NCI-H2081 (cell line): Measurements from ENCODE around the gene HTRA3.

Experiments
- DNase-seq, 2 experiments: peaks; one replicate each; lab custom pipeline; 2025; lab: John Stamatoyannopoulos, UW

Gene HTRA3

DNA sequence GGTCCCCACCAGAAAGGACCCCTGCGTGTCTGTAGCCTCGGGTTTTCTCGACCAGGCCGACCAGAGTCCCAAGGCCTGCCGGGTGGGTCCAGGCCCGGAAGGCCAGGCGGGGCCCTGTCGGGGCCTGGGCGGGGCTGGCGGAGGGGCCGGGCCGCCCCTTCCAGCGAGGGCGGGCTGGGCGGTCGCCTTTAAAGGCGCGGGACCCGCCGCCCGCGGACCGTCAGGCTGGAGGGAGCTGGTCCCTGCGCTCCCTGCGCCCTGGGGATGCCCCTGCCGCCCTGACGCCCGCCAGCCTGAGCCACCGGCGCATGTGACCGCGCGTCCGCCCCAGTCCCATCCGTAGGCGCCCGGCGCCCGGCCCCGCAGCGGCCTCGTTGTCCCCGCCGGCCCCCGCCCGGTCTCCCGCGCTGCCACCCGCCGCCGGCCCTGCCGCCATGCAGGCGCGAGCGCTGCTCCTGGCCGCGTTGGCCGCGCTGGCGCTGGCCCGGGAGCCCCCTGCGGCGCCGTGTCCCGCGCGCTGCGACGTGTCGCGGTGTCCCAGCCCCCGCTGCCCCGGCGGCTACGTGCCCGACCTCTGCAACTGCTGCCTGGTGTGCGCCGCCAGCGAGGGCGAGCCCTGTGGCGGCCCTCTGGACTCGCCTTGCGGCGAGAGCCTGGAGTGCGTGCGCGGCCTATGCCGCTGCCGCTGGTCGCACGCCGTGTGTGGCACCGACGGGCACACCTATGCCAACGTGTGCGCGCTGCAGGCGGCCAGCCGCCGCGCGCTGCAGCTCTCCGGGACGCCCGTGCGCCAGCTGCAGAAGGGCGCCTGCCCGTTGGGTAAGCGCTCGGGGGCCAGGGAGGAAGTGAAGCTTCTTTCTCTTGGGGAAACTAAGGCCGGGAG is at the start of gene HTRA3:
HTRA3 (plus strand) TSS at position 220 of the 883 bp plus-strand sequence; CDS start at position 435, 215 bp downstream.
- peak in 1 of 2 experiments; percentile 19 for DNase-seq

- no peak for DNase-seq
Measured at GRCh38 chr4:8220661-8221450, 48.7 kb upstream of the HTRA3 start.

DNA sequence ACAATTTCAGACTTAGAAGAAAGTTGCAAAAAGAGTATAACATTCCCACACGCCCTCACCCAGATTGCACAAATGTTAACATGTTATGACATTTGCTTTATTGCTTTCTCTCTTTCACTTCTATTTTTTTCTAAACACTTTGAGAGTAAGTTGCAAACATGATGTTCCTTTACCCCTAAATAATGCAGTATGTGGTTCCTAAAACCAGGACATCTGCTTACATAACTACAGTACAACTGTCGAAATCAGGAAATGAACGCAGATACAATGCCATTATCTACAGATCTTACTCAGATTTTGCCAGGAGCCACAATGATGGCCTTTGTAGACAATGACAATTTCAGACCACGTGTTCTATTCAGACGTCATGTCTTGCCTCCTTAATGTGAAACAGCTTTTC is 48.1 kb upstream of the HTRA3 start:
- DNase-seq, result no peak

DNA sequence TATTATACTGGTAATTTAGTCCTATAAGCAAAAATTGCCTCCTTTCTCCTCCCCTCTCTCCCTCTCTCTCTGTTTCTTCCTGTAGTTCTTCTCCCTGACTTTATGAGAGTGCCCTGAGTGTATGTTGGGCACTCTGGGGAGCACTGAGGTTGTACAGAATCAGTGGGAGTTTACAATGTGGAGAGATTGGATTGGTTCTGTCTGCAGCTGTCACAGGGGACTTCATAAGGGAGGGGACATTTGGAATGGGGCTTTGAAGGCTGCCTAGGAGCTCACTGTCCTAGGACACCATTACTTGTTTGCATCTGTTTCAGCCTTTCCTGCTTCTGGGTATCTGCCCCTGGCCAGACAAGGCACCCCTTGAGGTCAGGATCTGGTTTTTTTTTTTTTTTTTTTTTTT is 47.6 kb upstream of the HTRA3 start:
- DNase-seq, result no peak

GRCh38 chr4:8222609-8223388 is 46.8 kb upstream of the HTRA3 start:
- DNase-seq, result no peak

- no peak for DNase-seq
Measured at GRCh38 chr4:8224267-8224974, 45.1 kb upstream of the HTRA3 start.

DNA sequence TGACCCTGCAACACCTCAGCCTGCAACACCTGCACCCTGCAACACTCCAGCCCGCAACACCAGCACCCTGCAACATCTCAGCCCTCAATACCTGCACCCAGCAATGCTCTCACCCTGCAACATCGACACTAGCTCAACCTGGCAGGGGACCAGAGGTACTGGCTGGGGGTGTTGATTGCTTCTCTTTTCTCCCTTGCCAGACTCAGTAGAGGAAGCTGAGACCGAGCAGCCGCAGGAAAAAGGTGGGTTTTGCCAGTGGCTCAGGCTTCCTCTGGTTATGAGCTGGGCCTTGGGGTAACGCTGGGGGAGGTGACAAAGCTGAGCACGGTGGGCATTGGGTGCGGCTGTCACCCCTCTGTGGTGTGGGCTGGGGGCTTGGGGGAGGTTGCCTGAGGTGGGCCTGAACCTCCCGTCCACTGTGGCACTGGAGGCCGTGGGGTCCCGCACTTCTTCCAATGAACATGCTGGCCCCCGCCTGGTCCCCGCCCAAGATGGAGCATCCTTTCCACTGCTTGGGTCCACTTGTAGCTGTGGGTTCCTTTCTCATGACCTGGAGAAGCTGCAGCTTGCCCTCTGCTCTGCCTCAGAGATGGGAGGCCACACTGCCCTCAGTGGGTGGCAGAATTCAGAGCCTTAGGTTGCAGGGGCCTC is 44.5 kb upstream of the HTRA3 start:
- DNase-seq, result peak in 1 of 2 experiments; percentile 32

GRCh38 chr4:8225706-8226443 is 43.7 kb upstream of the HTRA3 start:
- DNase-seq, result peak; percentile 80 to 91

DNA sequence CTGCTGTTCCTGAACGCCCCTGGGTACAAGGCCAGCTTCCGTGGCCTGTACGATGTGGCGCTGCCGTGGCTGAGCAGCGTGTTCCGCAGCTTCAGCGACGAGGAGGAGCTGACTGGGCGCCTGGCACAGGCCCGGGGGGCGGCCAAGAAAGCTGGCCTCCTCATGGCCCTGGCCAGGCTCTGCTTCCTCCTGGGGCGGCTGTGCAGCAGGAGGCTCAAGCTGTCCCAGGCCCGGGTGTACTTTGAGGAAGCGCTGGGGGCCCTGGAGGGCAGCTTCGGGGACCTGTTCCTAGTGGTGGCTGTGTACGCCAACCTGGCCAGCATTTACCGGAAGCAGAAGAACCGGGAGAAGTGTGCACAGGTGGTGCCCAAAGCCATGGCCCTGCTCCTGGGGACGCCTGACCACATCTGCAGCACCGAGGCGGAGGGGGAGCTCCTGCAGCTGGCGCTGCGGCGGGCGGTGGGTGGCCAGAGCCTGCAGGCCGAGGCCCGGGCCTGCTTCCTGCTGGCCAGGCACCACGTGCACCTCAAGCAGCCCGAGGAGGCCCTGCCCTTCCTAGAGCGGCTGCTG is 42.3 kb upstream of the HTRA3 start:
- no peak for DNase-seq

DNA sequence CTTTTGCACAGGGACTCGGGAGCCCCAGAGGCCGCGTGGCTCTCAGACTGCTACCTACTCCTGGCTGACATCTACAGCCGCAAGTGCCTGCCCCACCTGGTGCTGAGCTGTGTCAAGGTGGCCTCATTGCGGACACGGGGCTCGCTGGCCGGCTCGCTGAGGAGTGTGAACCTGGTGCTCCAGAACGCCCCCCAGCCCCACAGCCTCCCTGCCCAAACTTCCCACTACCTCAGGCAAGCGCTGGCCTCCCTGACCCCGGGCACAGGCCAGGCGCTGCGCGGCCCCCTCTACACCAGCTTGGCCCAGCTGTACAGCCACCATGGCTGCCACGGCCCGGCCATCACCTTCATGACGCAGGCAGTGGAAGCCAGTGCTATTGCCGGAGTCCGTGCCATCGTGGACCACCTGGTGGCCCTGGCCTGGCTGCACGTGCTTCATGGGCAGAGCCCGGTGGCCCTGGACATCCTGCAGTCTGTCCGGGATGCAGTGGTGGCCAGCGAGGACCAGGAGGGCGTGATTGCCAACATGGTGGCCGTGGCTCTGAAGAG is 41.7 kb upstream of the HTRA3 start:
- no peak for DNase-seq

- DNase-seq, result peak in 1 of 2 experiments; percentile 69
Measured at GRCh38 chr4:8228319-8229250, 41.0 kb upstream of the HTRA3 start.

- DNase-seq, result no peak
Measured at GRCh38 chr4:8229331-8229975, 40.1 kb upstream of the HTRA3 start.

DNA sequence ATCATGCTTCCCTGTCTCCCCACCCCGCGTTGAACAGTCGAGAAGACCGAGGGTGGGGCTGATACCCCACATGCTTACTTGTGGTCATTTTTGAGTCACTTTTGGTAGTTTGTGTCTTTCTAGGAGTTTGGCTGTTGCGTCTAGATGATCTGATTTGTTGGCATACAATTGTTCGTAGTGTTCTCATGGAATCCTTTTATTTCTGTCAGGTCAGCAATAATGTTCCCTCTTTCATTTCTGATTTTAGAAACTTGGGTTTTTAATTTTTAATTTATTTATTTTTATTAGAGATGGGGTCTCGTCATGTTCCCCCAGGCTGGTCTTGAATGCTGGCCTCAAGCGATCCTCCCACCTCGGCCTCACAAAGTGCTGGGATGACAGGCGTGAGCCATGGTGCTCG is 39.5 kb upstream of the HTRA3 start:
- no peak for DNase-seq

- DNase-seq, result no peak
Measured at GRCh38 chr4:8230891-8231290, 38.7 kb upstream of the HTRA3 start.

DNA sequence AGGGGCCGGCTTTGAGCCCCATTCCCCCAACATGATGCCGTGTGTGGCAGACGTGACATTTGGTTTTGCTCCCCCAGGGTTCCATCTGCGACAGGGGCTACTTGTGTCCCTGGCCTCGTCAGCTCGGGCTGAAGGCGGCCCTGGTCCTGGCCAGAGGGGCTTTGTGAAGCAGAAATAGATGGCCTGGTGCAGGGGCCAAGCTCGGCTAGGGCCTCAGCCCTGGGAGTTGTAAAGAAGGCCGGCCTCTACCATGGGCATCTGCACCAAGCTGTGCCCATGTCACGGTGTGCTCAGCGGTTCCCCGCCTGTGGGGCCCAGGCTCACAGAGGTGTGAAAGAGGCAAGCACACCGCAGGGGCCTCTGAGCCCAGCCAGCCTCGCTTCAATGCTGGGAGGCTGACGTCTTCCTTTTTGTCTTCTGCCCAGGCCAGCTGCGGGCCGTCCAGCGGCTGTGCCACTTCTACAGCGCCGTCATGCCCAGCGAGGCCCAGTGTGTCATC is 38.0 kb upstream of the HTRA3 start:
- DNase-seq, result no peak

- DNase-seq, result no peak
Measured at GRCh38 chr4:8232748-8233147, 36.8 kb upstream of the HTRA3 start.

GRCh38 chr4:8233672-8234484 is 35.7 kb upstream of the HTRA3 start:
- no peak for DNase-seq
